ENCODE results near the gene SOX5. TPM values are rescaled to one million over a fixed set of nuclear protein-coding genes. Genes with fewer than 3 reads are reported as not detected.
"Not testable (repeated sequence)": the region's sequence is repeated elsewhere in the genome, so short reads cannot be mapped to it uniquely, and the experiment has no call there.

The SOX5 gene
- total RNA-seq, 1 donor from 2014 or later: 11.1 TPM

- Mint-ChIP-seq H3K27me3 (ENCODE audit: low read depth) (no peaks in the 10 kb centered on the region), H3K36me3 (ENCODE audit: low read depth) (peaks cover 5% of the 10 kb centered on the region), H3K27ac (ENCODE audit: unreplicated experiment) (no peak overlapping the region), H3K4me3 (ENCODE audit: unreplicated experiment) (no peak overlapping the region), H3K4me1 (ENCODE audit: low read depth) (peaks cover 9% of the 10 kb centered on the region), H3K9me3 (ENCODE audit: low read depth) (no peaks in the 10 kb centered on the region)
- TF ChIP-seq CTCF (IDR thresholded peaks at IDR 0.05): no peak
- DNase-seq (ENCODE audit: low spot score): no peak
These were observed 220.1 kb downstream of the SOX5 start for GRCh38 chr12:23729359-23729758.

GRCh38 chr12:23726646-23727045, 222.8 kb downstream of the SOX5 start:
- Mint-ChIP-seq H3K27me3 (ENCODE audit: low read depth) (no peaks in the 10 kb centered on the region), H3K27ac (ENCODE audit: unreplicated experiment) (no peak overlapping the region), H3K36me3 (ENCODE audit: low read depth) (peaks cover 5% of the 10 kb centered on the region), H3K4me3 (ENCODE audit: unreplicated experiment) (no peak overlapping the region), H3K9me3 (ENCODE audit: low read depth) (no peaks in the 10 kb centered on the region), H3K4me1 (ENCODE audit: low read depth) (peaks cover 9% of the 10 kb centered on the region)
- no peak for DNase-seq (ENCODE audit: low spot score)
- TF ChIP-seq CTCF (IDR thresholded peaks at IDR 0.05): no peak

GRCh38 chr12:23722655-23723054, 226.8 kb downstream of the SOX5 start:
- H3K4me3 Mint-ChIP-seq (ENCODE audit: unreplicated experiment): no peak overlapping the region
- no peak for DNase-seq (ENCODE audit: low spot score)
- H3K36me3 Mint-ChIP-seq (ENCODE audit: low read depth): peaks cover 4% of the 10 kb centered on the region
- H3K27ac Mint-ChIP-seq (ENCODE audit: unreplicated experiment): no peak overlapping the region
- no peaks in the 10 kb centered on the region for H3K4me1 Mint-ChIP-seq (ENCODE audit: low read depth)
- no peaks in the 10 kb centered on the region for H3K9me3 Mint-ChIP-seq (ENCODE audit: low read depth)
- TF ChIP-seq CTCF (IDR thresholded peaks at IDR 0.05): no peak
- no peaks in the 10 kb centered on the region for H3K27me3 Mint-ChIP-seq (ENCODE audit: low read depth)

- H3K4me3 Mint-ChIP-seq (ENCODE audit: unreplicated experiment): no peak overlapping the region
- H3K27ac Mint-ChIP-seq (ENCODE audit: unreplicated experiment): no peak overlapping the region
- no peaks in the 10 kb centered on the region for H3K9me3 Mint-ChIP-seq (ENCODE audit: low read depth)
- TF ChIP-seq CTCF (IDR thresholded peaks at IDR 0.05): no peak
- peaks cover 4% of the 10 kb centered on the region for H3K36me3 Mint-ChIP-seq (ENCODE audit: low read depth)
- H3K27me3 Mint-ChIP-seq (ENCODE audit: low read depth): no peaks in the 10 kb centered on the region
- no peaks in the 10 kb centered on the region for H3K4me1 Mint-ChIP-seq (ENCODE audit: low read depth)
- DNase-seq (ENCODE audit: low spot score): no peak
These were observed 228.2 kb downstream of the SOX5 start for GRCh38 chr12:23721268-23721667.

- Mint-ChIP-seq H3K4me1 (ENCODE audit: low read depth) (no peaks in the 10 kb centered on the region), H3K27me3 (ENCODE audit: low read depth) (no peaks in the 10 kb centered on the region), H3K9me3 (ENCODE audit: low read depth) (no peaks in the 10 kb centered on the region), H3K4me3 (ENCODE audit: unreplicated experiment) (no peak overlapping the region), H3K27ac (ENCODE audit: unreplicated experiment) (no peak overlapping the region), H3K36me3 (ENCODE audit: low read depth) (peaks cover 2% of the 10 kb centered on the region)
- DNase-seq (ENCODE audit: low spot score): no peak
- no peak for TF ChIP-seq CTCF (IDR thresholded peaks at IDR 0.05)
These were observed 230.0 kb downstream of the SOX5 start for GRCh38 chr12:23719493-23719892.

GRCh38 chr12:23710361-23710760, 239.1 kb downstream of the SOX5 start:
- not testable (repeated sequence) for DNase-seq (ENCODE audit: low spot score); H3K36me3 Mint-ChIP-seq (ENCODE audit: low read depth); H3K27ac Mint-ChIP-seq (ENCODE audit: unreplicated experiment); H3K9me3 Mint-ChIP-seq (ENCODE audit: low read depth); H3K4me3 Mint-ChIP-seq (ENCODE audit: unreplicated experiment); H3K27me3 Mint-ChIP-seq (ENCODE audit: low read depth); H3K4me1 Mint-ChIP-seq (ENCODE audit: low read depth)

Data from chondrocyte (in vitro differentiated cells).